NT2/D1 (cell line): ENCODE results near the gene LDLR.

Experiments used
- SUZ12 ChIP-seq: IDR thresholded peaks from 2 replicates; pipeline ENCODE4 v1.6.1; 2011; ENCODE audit not compliant: insufficient read length, insufficient read depth; ENCODE audit errors: extremely low read depth
- ZNF274 ChIP-seq: IDR thresholded peaks from 2 replicates; pipeline ENCODE4 v1.6.1; 2011; ENCODE audit warnings: mild to moderate bottlenecking, low read depth, low read length

GRCh38 chr19:11181488-11181887 is 92.2 kb downstream of the LDLR start:
- TF ChIP-seq SUZ12 (no peak), ZNF274 (no peak)
